ENCODE measurements around the gene SDF4.
"Not testable (repeated sequence)": the region's sequence is repeated elsewhere in the genome, so short reads cannot be mapped to it uniquely, and the experiment has no call there.

Gene SDF4

DNA sequence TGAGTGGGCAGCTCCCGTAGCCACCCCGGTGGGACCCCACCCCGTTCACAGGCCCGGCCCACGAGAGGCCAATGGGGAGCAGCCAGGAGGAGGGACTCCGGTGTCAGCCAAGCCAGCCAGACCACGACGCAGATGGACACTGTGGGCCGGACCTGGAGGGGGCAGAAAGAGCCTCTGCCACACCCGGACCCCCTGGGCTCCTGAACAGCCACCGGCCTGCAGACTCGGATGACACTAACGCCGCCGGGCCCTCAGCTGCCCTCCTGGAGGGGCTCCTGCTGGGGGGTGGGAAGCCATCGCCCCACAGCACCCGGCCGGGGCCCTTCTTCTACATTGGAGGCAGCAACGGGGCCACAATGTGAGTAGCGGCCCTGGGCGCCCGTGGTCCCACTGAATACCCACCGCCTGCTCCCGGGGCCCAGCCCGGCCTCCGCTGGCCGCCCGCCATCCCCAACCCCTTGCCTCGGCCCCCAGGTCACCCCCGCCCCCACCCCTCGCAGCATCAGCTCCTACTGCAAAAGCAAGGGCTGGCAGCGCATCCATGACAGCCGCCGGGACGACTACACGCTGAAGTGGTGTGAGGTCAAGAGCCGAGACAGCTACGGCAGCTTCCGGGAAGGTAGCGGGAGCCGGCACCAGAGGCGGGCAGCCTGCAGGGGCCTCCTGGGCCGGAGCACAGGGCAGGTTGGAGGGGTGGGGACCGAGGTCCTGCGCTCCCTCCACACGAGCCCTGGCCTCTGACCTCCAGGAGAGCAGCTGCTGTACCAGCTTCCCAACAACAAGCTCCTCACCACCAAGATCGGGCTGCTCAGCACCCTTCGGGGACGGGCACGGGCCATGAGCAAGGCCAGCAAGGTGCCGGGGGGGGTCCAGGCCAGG lies 51.6 kb downstream of the SDF4 start:
- peaks cover 3% of the 10 kb centered on the region for H3K4me1 ChIP-seq (ENCODE audit: control insufficient read depth, insufficient read depth, low read length)

DNA sequence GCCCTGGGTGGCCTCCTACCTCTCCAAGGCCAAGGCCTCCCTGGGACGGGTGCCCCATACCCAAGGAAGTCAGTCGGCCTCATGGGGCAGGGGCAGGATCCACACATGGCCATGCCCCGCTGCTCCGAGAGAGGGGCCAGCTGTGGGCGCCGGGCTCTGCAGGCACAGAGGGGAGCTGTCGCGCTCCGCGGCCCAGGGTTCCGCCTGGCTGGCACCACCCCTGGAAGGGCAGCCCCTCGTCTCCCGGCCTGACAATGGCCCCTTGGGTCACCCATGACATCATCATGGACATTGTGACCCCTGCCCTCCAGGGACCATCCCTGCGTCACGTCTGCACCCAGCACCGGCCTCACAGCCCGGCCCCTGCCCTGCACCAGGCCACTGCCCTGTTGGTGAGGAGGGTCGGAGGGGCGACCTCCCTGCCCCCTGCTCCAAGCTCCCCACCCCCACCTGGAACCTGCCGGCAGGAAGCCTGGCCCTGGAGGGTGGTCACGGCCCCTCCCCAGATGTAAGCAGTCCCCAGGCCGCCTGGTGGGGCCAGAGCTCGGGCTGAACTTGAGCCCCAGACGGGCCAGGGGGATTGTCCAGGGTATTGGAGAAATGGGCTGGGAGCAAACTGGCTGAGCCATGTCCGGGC lies 52.3 kb downstream of the SDF4 start:
- Histone ChIP-seq H3K36me3 (ENCODE audit: control insufficient read depth, insufficient read depth, low read length) (no peaks in the 10 kb centered on the region), H3K9ac (ENCODE audit: low read depth, low read length) (no peak overlapping the region), H3K27me3 (ENCODE audit: control insufficient read depth, insufficient read depth, low read length) (no peaks in the 10 kb centered on the region), H3K4me3 (ENCODE audit: low read depth, low read length) (no peak overlapping the region), H3K9me3 (ENCODE audit: control insufficient read depth, insufficient read depth, low read length) (no peaks in the 10 kb centered on the region), H3K4me1 (ENCODE audit: control insufficient read depth, insufficient read depth, low read length) (peaks cover 3% of the 10 kb centered on the region)

More for the DNA sequence above, 51.6 kb downstream of the SDF4 start:
- no peak overlapping the region for H3K4me3 ChIP-seq (ENCODE audit: low read depth, low read length)
- H3K27me3 ChIP-seq (ENCODE audit: control insufficient read depth, insufficient read depth, low read length) = no peaks in the 10 kb centered on the region
- no peak overlapping the region for H3K9ac ChIP-seq (ENCODE audit: low read depth, low read length)
- H3K36me3 ChIP-seq (ENCODE audit: control insufficient read depth, insufficient read depth, low read length) = no peaks in the 10 kb centered on the region
- H3K9me3 ChIP-seq (ENCODE audit: control insufficient read depth, insufficient read depth, low read length) = no peaks in the 10 kb centered on the region

DNA sequence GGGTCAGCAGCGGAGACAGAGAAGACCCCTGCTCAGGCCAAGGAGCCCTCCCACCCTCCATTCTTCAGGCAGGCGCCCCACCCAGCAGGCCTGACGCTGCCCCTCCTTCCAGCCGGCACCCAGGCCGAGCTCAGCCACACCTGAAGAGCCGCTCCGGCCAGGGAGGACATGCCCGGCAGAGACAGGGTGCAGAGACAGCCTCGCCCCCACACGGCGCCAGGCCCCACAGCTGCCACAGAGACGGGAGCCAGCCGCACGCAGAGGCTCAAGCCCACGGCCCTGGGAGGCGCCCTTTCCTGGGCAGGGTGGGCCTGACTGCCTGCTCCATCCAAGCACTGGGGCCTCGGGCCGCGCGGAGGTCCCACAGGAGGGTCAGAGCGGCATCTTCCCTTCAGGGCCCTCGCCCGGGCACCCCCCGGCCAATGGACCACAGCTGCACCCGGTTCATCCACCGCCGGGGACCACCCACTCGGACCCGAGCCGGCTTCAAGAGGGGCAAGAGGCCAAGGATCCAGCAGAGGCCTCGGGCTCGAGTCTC lies 52.9 kb downstream of the SDF4 start:
- H3K9ac ChIP-seq (ENCODE audit: low read depth, low read length) = no peak overlapping the region
- no peaks in the 10 kb centered on the region for H3K36me3 ChIP-seq (ENCODE audit: control insufficient read depth, insufficient read depth, low read length)

DNA sequence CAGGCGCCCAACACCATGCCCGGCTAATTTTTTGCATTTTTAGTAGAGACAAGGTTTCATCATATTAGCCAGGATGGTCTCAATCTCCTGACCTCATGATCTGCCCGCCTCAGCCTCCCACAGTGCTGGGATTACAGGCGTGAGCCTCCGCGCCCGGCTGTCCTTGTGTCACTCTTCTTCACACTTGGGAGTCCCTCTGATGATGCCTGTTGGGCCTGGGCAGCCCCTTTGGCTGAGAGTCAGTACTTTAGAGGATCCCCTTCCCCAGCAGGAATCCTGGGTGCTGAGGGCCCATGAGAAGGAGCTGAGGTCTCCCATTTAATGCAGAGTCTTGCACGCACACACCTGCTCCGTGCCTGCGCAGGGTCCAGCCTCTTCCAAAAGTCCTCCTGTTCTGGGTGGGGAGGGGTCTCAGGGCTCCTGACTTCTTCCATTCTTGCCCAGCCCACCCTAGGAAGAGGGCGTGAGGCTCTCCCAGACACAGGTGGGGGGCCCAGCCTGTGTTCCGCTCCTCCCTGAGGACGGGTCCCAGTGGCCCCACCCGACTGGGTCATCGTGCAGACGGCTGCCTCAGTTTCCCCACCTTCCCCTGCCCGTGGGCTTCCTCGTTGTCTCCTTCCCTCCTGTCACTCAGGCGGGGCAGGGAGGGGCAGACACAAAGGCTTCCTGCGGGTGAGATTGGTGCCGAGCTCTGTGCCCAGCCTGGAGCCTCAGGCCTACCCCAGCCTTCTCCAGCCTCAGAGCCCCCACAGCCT lies 54.2 kb downstream of the SDF4 start:
- no peaks in the 10 kb centered on the region for H3K9me3 ChIP-seq (ENCODE audit: control insufficient read depth, insufficient read depth, low read length)
- no peaks in the 10 kb centered on the region for H3K36me3 ChIP-seq (ENCODE audit: control insufficient read depth, insufficient read depth, low read length)
- H3K4me3 ChIP-seq (ENCODE audit: low read depth, low read length) = no peak overlapping the region
- H3K9ac ChIP-seq (ENCODE audit: low read depth, low read length) = no peak overlapping the region
- peaks cover 3% of the 10 kb centered on the region for H3K4me1 ChIP-seq (ENCODE audit: control insufficient read depth, insufficient read depth, low read length)
- no peaks in the 10 kb centered on the region for H3K27me3 ChIP-seq (ENCODE audit: control insufficient read depth, insufficient read depth, low read length)

More for the DNA sequence above, 52.9 kb downstream of the SDF4 start:
- no peaks in the 10 kb centered on the region for H3K27me3 ChIP-seq (ENCODE audit: control insufficient read depth, insufficient read depth, low read length)
- H3K9me3 ChIP-seq (ENCODE audit: control insufficient read depth, insufficient read depth, low read length) = no peaks in the 10 kb centered on the region
- H3K4me1 ChIP-seq (ENCODE audit: control insufficient read depth, insufficient read depth, low read length) = peaks cover 3% of the 10 kb centered on the region
- H3K4me3 ChIP-seq (ENCODE audit: low read depth, low read length) = no peak overlapping the region

DNA sequence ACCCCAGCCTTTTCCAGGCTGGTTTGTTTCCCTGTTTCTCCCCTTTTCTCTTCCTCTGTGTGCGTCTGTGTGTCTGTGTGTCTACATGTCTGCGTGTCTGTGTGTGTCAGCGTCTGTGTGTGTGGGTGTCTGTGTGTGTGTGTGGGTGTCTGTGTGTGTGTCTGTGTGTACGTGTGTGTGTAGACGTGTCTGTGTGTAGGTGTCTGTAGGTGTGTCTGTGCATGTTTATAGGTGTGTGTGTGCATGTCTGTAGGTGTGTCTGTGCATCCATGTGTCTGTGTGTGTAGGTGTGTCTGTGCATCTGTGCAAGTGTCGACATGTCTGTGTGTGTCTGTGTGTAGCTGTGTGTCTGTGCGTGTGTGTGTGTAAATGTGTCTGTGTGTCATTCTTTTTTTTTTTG lies 54.9 kb downstream of the SDF4 start:
- H3K9ac ChIP-seq (ENCODE audit: low read depth, low read length) = no peak overlapping the region
- no peak overlapping the region for H3K4me3 ChIP-seq (ENCODE audit: low read depth, low read length)
- H3K36me3 ChIP-seq (ENCODE audit: control insufficient read depth, insufficient read depth, low read length) = no peaks in the 10 kb centered on the region
- H3K9me3 ChIP-seq (ENCODE audit: control insufficient read depth, insufficient read depth, low read length) = no peaks in the 10 kb centered on the region
- H3K4me1 ChIP-seq (ENCODE audit: control insufficient read depth, insufficient read depth, low read length) = peaks cover 3% of the 10 kb centered on the region
- H3K27me3 ChIP-seq (ENCODE audit: control insufficient read depth, insufficient read depth, low read length) = no peaks in the 10 kb centered on the region

DNA sequence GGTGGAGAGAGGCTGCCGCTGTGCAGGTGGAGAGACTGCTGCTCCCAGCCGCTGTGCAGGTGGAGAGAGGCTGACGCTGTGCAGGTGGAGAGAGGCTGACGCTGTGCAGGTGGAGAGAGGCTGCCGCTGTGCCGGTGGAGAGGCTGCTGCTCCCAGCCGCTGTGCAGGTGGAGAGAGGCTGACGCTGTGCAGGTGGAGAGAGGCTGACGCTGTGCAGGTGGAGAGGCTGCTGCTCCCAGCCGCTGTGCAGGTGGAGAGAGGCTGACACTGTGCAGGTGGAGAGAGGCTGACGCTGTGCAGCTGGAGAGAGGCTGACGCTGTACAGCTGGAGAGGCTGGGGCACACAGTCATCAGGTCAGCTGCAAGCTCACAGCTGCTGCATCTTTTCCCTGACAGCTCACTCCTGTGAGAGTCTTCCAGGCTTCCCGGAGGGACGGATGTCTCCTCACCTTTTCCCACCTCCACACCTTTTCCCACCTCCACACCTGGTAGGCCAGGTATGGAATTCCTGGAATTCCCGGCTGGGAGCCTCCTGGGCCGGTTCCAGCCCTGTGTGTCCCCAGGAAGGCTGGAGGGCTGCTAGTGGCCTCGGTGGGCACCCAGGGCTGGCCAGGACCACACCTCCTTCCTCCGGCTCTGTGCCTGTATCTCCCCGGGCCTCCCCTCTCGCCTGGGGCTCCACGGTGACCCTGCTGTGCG lies 55.6 kb downstream of the SDF4 start:
- H3K36me3 ChIP-seq (ENCODE audit: control insufficient read depth, insufficient read depth, low read length); H3K27me3 ChIP-seq (ENCODE audit: control insufficient read depth, insufficient read depth, low read length); H3K4me3 ChIP-seq (ENCODE audit: low read depth, low read length); H3K4me1 ChIP-seq (ENCODE audit: control insufficient read depth, insufficient read depth, low read length); H3K9ac ChIP-seq (ENCODE audit: low read depth, low read length); H3K9me3 ChIP-seq (ENCODE audit: control insufficient read depth, insufficient read depth, low read length): not testable (repeated sequence)

DNA sequence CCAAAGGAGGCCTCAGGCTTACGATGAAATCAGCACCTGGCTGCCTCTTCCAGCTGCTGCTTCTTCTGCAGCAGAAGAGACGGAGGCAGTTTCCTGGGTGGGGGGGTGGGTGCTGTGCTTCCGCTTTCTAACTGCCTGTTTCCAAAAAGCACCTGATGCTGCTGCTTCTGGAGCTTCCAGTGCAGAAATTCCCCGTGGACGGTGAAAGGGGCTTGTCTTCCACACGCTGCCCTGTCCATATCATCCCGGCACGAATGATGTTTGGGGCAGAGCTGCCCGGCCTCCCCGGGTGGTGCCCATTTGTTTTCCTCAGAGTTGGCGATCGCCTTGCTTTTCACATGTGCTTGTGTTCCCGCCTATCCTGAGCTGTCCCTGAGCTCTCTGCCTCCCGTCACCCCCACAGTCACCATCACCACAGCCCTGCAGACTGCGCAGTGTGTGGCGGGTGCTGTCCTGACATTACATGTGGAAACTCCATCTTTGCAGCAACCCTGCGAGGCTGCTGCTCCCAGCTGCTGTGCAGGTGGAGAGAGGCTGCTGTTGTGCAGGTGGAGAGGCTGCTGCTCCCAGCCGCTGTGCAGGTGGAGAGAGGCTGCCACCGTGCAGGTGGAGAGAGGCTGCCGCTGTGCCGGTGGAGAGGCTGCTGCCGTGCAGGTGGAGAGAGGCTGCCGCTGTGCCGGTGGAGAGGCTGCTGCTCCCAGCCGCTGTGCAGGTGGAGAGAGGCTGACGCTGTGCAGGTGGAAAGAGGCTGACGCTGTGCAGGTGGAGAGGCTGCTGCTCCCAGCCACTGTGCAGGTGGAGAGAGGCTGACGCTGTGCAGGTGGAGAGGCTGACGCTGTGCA lies 56.4 kb downstream of the SDF4 start:
- H3K4me1 ChIP-seq (ENCODE audit: control insufficient read depth, insufficient read depth, low read length) = peaks cover 3% of the 10 kb centered on the region
- no peak overlapping the region for H3K9ac ChIP-seq (ENCODE audit: low read depth, low read length)
- H3K4me3 ChIP-seq (ENCODE audit: low read depth, low read length) = no peak overlapping the region
- H3K27me3 ChIP-seq (ENCODE audit: control insufficient read depth, insufficient read depth, low read length) = no peaks in the 10 kb centered on the region
- H3K9me3 ChIP-seq (ENCODE audit: control insufficient read depth, insufficient read depth, low read length) = no peaks in the 10 kb centered on the region
- no peaks in the 10 kb centered on the region for H3K36me3 ChIP-seq (ENCODE audit: control insufficient read depth, insufficient read depth, low read length)

DNA sequence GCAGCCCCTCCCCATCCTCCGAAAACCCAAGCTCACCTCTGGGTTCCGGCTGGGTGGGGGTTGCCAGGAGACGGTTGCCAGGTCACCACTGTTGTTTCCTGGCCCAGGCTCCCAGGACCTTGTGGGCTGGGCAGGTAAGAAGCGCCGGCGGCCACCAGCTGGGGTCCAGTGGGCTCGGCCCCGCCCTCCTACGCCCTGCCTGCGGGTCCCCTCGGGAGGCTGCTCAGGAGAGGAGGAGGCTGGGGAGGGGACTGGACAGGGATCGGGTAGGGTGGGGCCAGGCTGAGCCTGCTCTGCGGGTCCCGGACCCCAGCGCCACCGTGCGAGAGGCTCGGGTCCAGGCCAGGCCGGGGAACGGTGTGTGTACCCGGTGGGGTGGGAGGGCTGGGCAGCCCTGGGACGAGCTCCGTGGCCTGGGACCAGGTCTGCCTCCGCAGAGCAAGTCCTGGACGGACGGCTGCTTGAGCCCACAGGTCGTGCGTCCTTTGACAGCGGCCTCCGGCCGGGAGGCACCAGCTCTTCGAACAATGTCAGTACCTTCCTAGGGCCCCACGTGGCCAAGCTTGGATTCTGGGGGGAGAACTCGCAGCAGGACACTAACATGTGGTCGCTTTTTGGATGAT lies 57.9 kb downstream of the SDF4 start, which contains the start of gene TTLL10:
TTLL10 (plus strand) TSS at position 88 of the 623 bp plus-strand sequence. CDS start 5,336 bp downstream, outside the sequence.
- H3K9ac ChIP-seq (ENCODE audit: low read depth, low read length) = no peak within 1 kb of the TSS
- no peaks in the 10 kb centered on the region for H3K9me3 ChIP-seq (ENCODE audit: control insufficient read depth, insufficient read depth, low read length)
- H3K4me1 ChIP-seq (ENCODE audit: control insufficient read depth, insufficient read depth, low read length) = peaks cover 3% of the 10 kb centered on the region
- no peak within 1 kb of the TSS for H3K4me3 ChIP-seq (ENCODE audit: low read depth, low read length)
- H3K27me3 ChIP-seq (ENCODE audit: control insufficient read depth, insufficient read depth, low read length) = no peaks in the 10 kb centered on the region
- H3K36me3 ChIP-seq (ENCODE audit: control insufficient read depth, insufficient read depth, low read length) = no peaks in the 10 kb centered on the region

DNA sequence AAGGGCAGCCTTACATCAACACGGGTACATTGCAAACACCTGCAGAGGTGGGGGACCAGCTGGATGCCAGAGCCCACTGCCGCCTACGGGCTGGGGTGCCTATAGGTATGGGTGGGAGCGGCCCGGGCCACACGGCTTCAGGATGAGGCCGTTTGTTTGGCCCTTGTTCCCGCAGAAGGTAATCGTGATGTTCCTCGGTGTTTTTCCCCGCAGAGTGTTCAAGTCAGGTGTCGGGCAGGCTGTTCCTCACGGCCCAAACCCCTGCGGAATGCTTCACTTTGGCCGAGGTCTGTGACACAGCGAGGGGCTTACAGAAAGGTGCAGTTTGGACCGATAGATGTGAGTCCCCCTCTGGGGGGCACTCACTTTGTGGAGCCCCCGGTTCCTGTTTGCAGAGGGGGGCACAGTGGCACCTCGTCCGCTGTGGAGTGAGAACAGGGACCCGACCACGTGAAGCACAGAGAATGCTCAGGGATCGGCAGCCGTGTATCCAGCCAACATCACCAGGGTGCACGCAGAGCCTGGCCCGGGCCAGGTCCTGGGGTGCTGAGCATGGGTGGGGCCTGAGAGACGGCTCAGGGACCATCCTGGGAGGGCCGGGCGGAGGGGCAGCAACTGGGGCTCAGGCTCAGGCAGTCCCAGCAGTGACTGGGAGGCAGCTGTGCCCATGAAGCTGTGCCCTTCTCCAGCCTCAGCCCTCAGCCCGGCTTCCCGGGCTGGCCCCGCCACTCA lies 58.6 kb downstream of the SDF4 start:
- no peak overlapping the region for H3K9ac ChIP-seq (ENCODE audit: low read depth, low read length)
- H3K4me3 ChIP-seq (ENCODE audit: low read depth, low read length) = no peak overlapping the region
- no peaks in the 10 kb centered on the region for H3K9me3 ChIP-seq (ENCODE audit: control insufficient read depth, insufficient read depth, low read length)
- peaks cover 3% of the 10 kb centered on the region for H3K4me1 ChIP-seq (ENCODE audit: control insufficient read depth, insufficient read depth, low read length)
- no peaks in the 10 kb centered on the region for H3K27me3 ChIP-seq (ENCODE audit: control insufficient read depth, insufficient read depth, low read length)
- no peaks in the 10 kb centered on the region for H3K36me3 ChIP-seq (ENCODE audit: control insufficient read depth, insufficient read depth, low read length)
